ENCODE measurements around the gene TSPEAR.

Gene TSPEAR

GRCh38 chr21:44496564-44497550 is 214.5 kb downstream of the TSPEAR start:
- DNase-seq, result no peak

- DNase-seq, result no peak
These were observed 215.5 kb downstream of the TSPEAR start for GRCh38 chr21:44495611-44496563.

GRCh38 chr21:44494956-44495355 is 216.4 kb downstream of the TSPEAR start:
- no peak for DNase-seq

GRCh38 chr21:44494418-44494817 is 217.0 kb downstream of the TSPEAR start:
- no peak for DNase-seq

GRCh38 chr21:44492567-44493385 is 218.6 kb downstream of the TSPEAR start:
- no peak for DNase-seq

- no peak for DNase-seq
These were observed 220.6 kb downstream of the TSPEAR start for GRCh38 chr21:44490816-44491215.

- DNase-seq, result no peak
These were observed 221.0 kb downstream of the TSPEAR start for GRCh38 chr21:44490405-44490804.

GRCh38 chr21:44489962-44490361 is 221.4 kb downstream of the TSPEAR start:
- DNase-seq, result no peak

- peak; percentile 58 for DNase-seq
These were observed 223.5 kb downstream of the TSPEAR start for GRCh38 chr21:44487831-44488230.

GRCh38 chr21:44486302-44486701 is 225.1 kb downstream of the TSPEAR start:
- no peak for DNase-seq

- no peak for DNase-seq
These were observed 225.6 kb downstream of the TSPEAR start for GRCh38 chr21:44485796-44486195.

- peak; percentile 61 for DNase-seq
These were observed 226.0 kb downstream of the TSPEAR start for GRCh38 chr21:44485254-44485793.

GRCh38 chr21:44484498-44485253 is 226.7 kb downstream of the TSPEAR start:
- DNase-seq, result no peak

GRCh38 chr21:44483288-44484237 is 227.8 kb downstream of the TSPEAR start:
- DNase-seq, result no peak

- DNase-seq, result no peak
These were observed 228.6 kb downstream of the TSPEAR start for GRCh38 chr21:44482581-44483287.

- DNase-seq, result no peak
These were observed 230.9 kb downstream of the TSPEAR start for GRCh38 chr21:44480200-44481053.

GRCh38 chr21:44479556-44480199 is 231.7 kb downstream of the TSPEAR start:
- peak; percentile 32 for DNase-seq

- DNase-seq, result no peak
These were observed 232.6 kb downstream of the TSPEAR start for GRCh38 chr21:44478801-44479167.

Data from stimulated activated CD4-positive, alpha-beta T cell treated with anti-CD3 and anti-CD28 coated beads, Interleukin-4, amount 100 ng/mL, for 1 hour (primary cell).